ENCODE data around the gene STOML1. TPM values are rescaled to one million over a fixed set of nuclear protein-coding genes. Genes with fewer than 3 reads are reported as not detected.
A peak's percentile ranks its signal among the peaks of the same experiment; 100 is the strongest.

Gene STOML1
- total and polyA plus RNA-seq, 3 donors from 2014 or later: 18.2 to 25.6 (median 20.1) TPM

DNA sequence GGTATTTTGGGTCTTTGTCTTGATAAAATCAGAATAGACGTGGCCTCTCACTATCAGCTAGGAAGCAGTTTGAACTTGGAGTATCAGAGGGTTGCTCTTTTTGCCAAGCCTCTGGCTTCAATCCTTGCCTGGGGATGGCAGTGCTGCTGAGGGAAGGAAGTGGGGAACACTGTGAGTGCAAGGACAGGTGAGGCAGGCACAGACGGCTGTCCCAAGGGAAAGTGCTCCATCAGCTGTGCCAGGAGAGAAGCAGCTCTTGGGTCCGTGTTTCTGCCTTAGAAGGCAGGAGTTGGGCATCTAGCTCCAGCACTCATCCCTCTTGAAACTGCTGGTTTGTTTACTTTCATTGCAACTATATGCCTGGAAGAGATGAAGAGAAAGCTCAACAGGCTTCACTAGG lies 35.6 kb upstream of the STOML1 start:
- 58 to 63% methylated on average over 3 of the region's 3 CpGs for WGBS, 2 donors
- no peaks in the 10 kb centered on the region for H3K36me3 ChIP-seq (ENCODE audit: low read depth, missing control alignments)
- TF ChIP-seq, protein P1, sequence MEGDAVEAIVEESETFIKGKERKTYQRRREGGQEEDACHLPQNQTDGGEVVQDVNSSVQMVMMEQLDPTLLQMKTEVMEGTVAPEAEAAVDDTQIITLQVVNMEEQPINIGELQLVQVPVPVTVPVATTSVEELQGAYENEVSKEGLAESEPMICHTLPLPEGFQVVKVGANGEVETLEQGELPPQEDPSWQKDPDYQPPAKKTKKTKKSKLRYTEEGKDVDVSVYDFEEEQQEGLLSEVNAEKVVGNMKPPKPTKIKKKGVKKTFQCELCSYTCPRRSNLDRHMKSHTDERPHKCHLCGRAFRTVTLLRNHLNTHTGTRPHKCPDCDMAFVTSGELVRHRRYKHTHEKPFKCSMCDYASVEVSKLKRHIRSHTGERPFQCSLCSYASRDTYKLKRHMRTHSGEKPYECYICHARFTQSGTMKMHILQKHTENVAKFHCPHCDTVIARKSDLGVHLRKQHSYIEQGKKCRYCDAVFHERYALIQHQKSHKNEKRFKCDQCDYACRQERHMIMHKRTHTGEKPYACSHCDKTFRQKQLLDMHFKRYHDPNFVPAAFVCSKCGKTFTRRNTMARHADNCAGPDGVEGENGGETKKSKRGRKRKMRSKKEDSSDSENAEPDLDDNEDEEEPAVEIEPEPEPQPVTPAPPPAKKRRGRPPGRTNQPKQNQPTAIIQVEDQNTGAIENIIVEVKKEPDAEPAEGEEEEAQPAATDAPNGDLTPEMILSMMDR (IDR thresholded peaks at IDR 0.05): no peak
- no peak for TF ChIP-seq POLR2A (IDR thresholded peaks at IDR 0.05)
- intact Hi-C loops (cut with DNase I; ENCODE audit: low total_unique reads): no loop called here
- H3K27ac ChIP-seq: no peak overlapping the region
- no peak for DNase-seq
- no peaks in the 10 kb centered on the region for H3K27me3 ChIP-seq
- peaks cover 8% of the 10 kb centered on the region for H3K4me1 ChIP-seq
- H3K4me3 ChIP-seq: no peak overlapping the region
- no peaks in the 10 kb centered on the region for H3K9me3 ChIP-seq

DNA sequence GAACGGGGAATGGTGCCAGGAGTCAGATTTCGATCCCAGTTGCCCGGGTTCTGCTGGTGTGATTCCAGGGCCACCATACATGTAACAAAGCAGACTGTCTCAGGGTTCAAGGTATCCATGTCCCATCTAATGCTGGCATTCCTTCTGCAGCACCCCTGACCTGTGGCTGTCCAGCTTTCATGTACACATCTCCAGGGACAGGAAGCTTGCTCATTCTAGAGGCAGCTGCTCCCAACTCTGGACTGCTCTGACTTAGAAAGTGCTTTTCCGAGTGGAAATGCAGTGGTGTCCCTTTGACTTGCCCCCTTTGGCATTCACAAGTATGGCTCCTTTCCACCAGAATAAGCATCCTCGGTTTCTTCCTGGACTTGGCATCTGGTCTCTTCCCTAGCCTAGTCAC lies 33.3 kb upstream of the STOML1 start:
- Histone ChIP-seq H3K27me3 (no peaks in the 10 kb centered on the region), H3K4me3 (no peak overlapping the region), H3K27ac (no peak overlapping the region), H3K36me3 (ENCODE audit: low read depth, missing control alignments) (no peaks in the 10 kb centered on the region), H3K4me1 (peaks cover 8% of the 10 kb centered on the region), H3K9me3 (no peaks in the 10 kb centered on the region)
- TF ChIP-seq POLR2A (IDR thresholded peaks at IDR 0.05): no peak
- TF ChIP-seq, protein P1 (IDR thresholded peaks at IDR 0.05): no peak
- DNase-seq: no peak
- intact Hi-C loops (cut with DNase I; ENCODE audit: low total_unique reads): no loop called here
- WGBS, 2 donors: 61 to 63% methylated on average over 5 of the region's 5 CpGs

DNA sequence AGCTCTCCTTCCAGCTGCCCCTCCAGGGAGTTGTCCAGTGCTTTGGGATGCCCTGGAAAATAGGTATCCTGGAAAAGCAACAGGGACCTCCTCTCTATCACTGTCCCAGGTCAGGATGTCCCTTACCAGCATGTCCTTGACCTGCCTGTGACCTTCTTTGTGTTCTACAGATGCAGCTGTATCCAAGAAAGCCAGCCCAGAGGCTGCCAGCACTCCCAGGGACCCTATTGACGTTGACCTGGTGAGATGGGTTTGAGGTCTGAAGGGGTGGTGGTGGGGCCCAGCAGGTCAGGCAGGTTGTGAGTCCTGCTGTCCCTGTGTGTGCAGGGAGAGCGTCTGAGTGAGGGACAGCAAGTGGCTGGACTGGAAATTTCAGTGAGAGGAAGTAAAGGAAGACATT lies 32.6 kb upstream of the STOML1 start:
- Histone ChIP-seq H3K27me3 (no peaks in the 10 kb centered on the region), H3K9me3 (no peaks in the 10 kb centered on the region), H3K36me3 (ENCODE audit: low read depth, missing control alignments) (no peaks in the 10 kb centered on the region), H3K4me3 (no peak overlapping the region), H3K27ac (no peak overlapping the region), H3K4me1 (peaks cover 8% of the 10 kb centered on the region)
- intact Hi-C loops (cut with DNase I; ENCODE audit: low total_unique reads): no loop called here
- DNase-seq: no peak
- WGBS, 2 donors: 41 to 67% methylated on average over 2 of the region's 2 CpGs
- TF ChIP-seq, protein P1 (IDR thresholded peaks at IDR 0.05): no peak
- no peak for TF ChIP-seq POLR2A (IDR thresholded peaks at IDR 0.05)

DNA sequence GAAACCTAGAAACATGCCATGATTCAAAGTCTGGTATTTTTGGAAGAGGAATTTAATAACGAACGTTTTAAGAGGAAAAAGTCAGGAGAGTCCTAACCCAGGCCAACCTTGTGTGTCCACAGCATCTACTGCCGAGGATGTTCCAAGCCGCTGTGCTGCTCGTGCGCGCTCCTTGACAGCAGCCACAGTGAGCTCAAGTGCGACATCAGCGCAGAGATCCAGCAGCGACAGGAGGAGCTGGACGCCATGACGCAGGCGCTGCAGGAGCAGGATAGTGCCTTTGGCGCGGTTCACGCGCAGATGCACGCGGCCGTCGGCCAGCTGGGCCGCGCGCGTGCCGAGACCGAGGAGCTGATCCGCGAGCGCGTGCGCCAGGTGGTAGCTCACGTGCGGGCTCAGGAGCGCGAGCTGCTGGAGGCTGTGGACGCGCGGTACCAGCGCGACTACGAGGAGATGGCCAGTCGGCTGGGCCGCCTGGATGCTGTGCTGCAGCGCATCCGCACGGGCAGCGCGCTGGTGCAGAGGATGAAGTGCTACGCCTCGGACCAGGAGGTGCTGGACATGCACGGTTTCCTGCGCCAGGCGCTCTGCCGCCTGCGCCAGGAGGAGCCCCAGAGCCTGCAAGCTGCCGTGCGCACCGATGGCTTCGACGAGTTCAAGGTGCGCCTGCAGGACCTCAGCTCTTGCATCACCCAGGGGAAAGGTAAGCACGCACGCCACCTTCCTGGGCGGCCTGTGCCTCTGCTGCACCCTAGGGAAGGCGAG lies 30.8 kb upstream of the STOML1 start:
- DNase-seq: peak; percentile 32
- no peak overlapping the region for H3K27ac ChIP-seq
- H3K27me3 ChIP-seq: no peaks in the 10 kb centered on the region
- peak overlapping the region in 1 of 2 donors; percentile 8 for H3K4me3 ChIP-seq
- intact Hi-C loops (cut with DNase I; ENCODE audit: low total_unique reads): no loop called here
- 66 to 87% methylated on average over 60 to 66 of the region's 66 CpGs for WGBS, 2 donors
- H3K36me3 ChIP-seq (ENCODE audit: low read depth, missing control alignments): no peaks in the 10 kb centered on the region
- TF ChIP-seq POLR2A (IDR thresholded peaks at IDR 0.05): no peak
- peaks cover 8% of the 10 kb centered on the region for H3K4me1 ChIP-seq
- H3K9me3 ChIP-seq: no peaks in the 10 kb centered on the region

DNA sequence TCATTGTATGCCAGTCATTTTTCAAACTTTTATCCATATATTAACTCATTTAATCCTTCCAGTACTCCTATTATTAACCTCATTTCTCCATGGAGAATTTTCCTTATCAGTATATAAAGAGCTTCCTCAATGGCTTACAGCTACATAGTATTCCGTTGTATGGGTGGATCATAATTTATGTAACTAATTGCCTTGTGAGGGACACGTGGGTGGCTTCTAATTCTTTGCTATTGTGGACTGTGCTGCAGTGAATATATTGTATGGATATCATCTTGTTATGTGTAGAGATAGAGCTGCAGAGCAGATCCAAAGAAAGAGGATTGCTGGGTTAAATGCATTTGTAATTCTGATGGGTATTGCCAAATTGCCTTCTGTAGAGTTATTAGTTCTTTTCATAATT lies 27.6 kb upstream of the STOML1 start:
- Histone ChIP-seq H3K9me3 (no peaks in the 10 kb centered on the region), H3K27me3 (no peaks in the 10 kb centered on the region), H3K27ac (no peak overlapping the region), H3K36me3 (ENCODE audit: low read depth, missing control alignments) (no peaks in the 10 kb centered on the region), H3K4me1 (peaks cover 7% of the 10 kb centered on the region), H3K4me3 (no peak overlapping the region)
- no peak for DNase-seq
- no peak for TF ChIP-seq POLR2A (IDR thresholded peaks at IDR 0.05)
- TF ChIP-seq, protein P1 (IDR thresholded peaks at IDR 0.05): no peak
- intact Hi-C loops (cut with DNase I; ENCODE audit: low total_unique reads): no loop called here
- 57 to 64% methylated on average over 2 of the region's 2 CpGs for WGBS, 2 donors
